Loucy (cell line): ENCODE measurements around the gene CEP104.

Experiments used
- H2AFZ ChIP-seq: fragments of 200-600 bp; sonication (generic); 2 replicates; pipeline ENCODE4 v1.6.0; 2016; ENCODE audit warnings: antibody characterized with exemption, mild to moderate bottlenecking, low read length, moderate library complexity
- H3F3A ChIP-seq: fragments of 200-600 bp; 2 replicates; pipeline ENCODE4 v1.6.0; 2016; ENCODE audit warnings: antibody characterized with exemption, low read depth, mild to moderate bottlenecking
- H3K27me3 ChIP-seq: fragments of 200-600 bp; sonication (generic); 2 replicates; pipeline ENCODE4 v1.6.1; 2014; ENCODE audit warnings: low read length, mild to moderate bottlenecking; ENCODE audit not compliant: insufficient read depth, poor library complexity, severe bottlenecking
- H3K36me3 ChIP-seq: fragments of 200-600 bp; sonication (generic); 2 replicates; pipeline ENCODE4 v1.6.1; 2016; ENCODE audit warnings: low read length; ENCODE audit not compliant: insufficient read depth
- H3K4me1 ChIP-seq: fragments of 200-600 bp; sonication (generic); 2 replicates; pipeline ENCODE4 v1.5.1; 2014; ENCODE audit warnings: low read length, mild to moderate bottlenecking; ENCODE audit not compliant: insufficient read depth, poor library complexity, severe bottlenecking
- H3K4me2 ChIP-seq: fragments of 200-600 bp; sonication (generic); 2 replicates; pipeline ENCODE4 v1.6.0; 2014; ENCODE audit warnings: antibody characterized with exemption, low read length, low read depth, mild to moderate bottlenecking; ENCODE audit not compliant: poor library complexity, severe bottlenecking
- H3K4me3 ChIP-seq: fragments of 200-600 bp; sonication (generic); 2 replicates; pipeline ENCODE4 v1.5.1; 2014; ENCODE audit warnings: low read length, mild to moderate bottlenecking, mixed read lengths; ENCODE audit not compliant: poor library complexity, severe bottlenecking
- H3K79me2 ChIP-seq: fragments of 200-600 bp; sonication (generic); 2 replicates; pipeline ENCODE4 v1.6.1; 2014; ENCODE audit warnings: low read length; ENCODE audit not compliant: insufficient read depth
- H3K9ac ChIP-seq: fragments of 200-600 bp; sonication (generic); 2 replicates; pipeline ENCODE4 v1.6.0; 2014; ENCODE audit warnings: mild to moderate bottlenecking, low read depth, low read length, moderate library complexity; ENCODE audit not compliant: poor library complexity, severe bottlenecking
- H3K9me2 ChIP-seq: fragments of 200-600 bp; sonication (generic); replicated peaks from 2 replicates; pipeline ENCODE4 v1.6.1; 2016; ENCODE audit warnings: low read depth, low read length, mixed read lengths
- H3K9me3 ChIP-seq: fragments of 200-600 bp; sonication (generic); 2 replicates; pipeline ENCODE4 v1.6.1; 2014; ENCODE audit warnings: mild to moderate bottlenecking, antibody characterized with exemption, low read length, low read depth; ENCODE audit not compliant: insufficient read depth
- H4K20me1 ChIP-seq: fragments of 200-600 bp; sonication (generic); 2 replicates; pipeline ENCODE4 v1.6.0; 2014; ENCODE audit warnings: antibody characterized with exemption, low read length, mild to moderate bottlenecking; ENCODE audit not compliant: insufficient read depth, poor library complexity, severe bottlenecking
- EZH2phosphoT487 ChIP-seq: fragments of 200-600 bp; IDR thresholded peaks from 2 replicates; pipeline ENCODE4 v1.6.1; 2018; ENCODE audit warnings: antibody characterized with exemption, mild to moderate bottlenecking, moderate library complexity, borderline replicate concordance
- TF ChIP-seq, protein P1 (sequence below): fragments of 200-600 bp; sonication (generic); conservative IDR thresholded peaks from 2 replicates; pipeline ENCODE4 v1.5.1; 2014; ENCODE audit warnings: mild to moderate bottlenecking, antibody characterized with exemption, low read length

CEP104 gene

DNA sequence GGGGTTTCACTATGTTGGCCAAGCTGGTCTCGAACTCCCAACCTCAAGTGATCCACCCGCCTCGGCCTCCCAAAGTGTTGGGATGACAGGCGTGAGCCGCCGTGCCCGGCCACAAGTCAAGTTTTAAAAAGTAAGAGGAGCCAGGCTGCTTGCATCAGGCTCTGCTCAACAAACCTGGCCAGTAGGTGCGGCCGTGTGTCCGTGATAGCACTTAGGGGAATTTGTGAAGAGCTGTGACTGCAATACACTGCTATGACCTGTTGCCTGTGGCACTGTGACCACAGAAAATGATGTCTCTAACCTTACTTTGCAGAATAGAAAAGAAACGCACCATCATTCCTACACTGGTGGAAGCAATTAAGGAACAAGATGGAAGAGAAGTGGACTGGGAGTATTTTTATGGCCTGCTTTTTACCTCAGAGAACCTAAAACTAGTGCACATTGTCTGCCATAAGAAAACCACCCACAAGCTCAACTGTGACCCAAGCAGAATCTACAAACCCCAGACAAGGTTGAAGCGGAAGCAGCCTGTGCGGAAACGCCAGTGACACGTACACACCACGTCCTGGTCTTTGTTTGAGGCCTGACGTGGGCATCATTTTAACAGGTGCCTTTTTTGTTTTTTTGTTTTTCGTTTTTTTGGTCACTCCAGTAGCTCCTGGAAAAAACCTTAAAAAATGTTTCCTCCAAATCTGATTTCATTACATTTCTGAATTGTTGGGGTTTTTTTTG, 26.3 kb upstream of the CEP104 start:
- Histone ChIP-seq H2AFZ (no peak overlapping the region), H3K27me3 (no peaks in the 10 kb centered on the region), H3K4me2 (no peak overlapping the region), H3K9me3 (peaks cover 6% of the 10 kb centered on the region; the same call in 1 of the 2 replicates), H3K9ac (no peak overlapping the region), H3K36me3 (peaks cover 31% of the 10 kb centered on the region; the same call in 1 of the 2 replicates), H3K79me2 (no peaks in the 10 kb centered on the region), H3K9me2 (no peaks in the 10 kb centered on the region), H4K20me1 (no peaks in the 10 kb centered on the region), H3K4me3 (no peak overlapping the region), H3F3A (no peaks in the 10 kb centered on the region), H3K4me1 (peaks cover 26% of the 10 kb centered on the region)
- TF ChIP-seq, protein P1, sequence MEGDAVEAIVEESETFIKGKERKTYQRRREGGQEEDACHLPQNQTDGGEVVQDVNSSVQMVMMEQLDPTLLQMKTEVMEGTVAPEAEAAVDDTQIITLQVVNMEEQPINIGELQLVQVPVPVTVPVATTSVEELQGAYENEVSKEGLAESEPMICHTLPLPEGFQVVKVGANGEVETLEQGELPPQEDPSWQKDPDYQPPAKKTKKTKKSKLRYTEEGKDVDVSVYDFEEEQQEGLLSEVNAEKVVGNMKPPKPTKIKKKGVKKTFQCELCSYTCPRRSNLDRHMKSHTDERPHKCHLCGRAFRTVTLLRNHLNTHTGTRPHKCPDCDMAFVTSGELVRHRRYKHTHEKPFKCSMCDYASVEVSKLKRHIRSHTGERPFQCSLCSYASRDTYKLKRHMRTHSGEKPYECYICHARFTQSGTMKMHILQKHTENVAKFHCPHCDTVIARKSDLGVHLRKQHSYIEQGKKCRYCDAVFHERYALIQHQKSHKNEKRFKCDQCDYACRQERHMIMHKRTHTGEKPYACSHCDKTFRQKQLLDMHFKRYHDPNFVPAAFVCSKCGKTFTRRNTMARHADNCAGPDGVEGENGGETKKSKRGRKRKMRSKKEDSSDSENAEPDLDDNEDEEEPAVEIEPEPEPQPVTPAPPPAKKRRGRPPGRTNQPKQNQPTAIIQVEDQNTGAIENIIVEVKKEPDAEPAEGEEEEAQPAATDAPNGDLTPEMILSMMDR: no peak
- no peak for TF ChIP-seq EZH2phosphoT487

GRCh38 chr1:3881193-3881480, 24.1 kb upstream of the CEP104 start:
- H3K4me1 ChIP-seq: peaks cover 26% of the 10 kb centered on the region
- peak overlapping the region; percentile 59 for H3K9ac ChIP-seq
- H3F3A ChIP-seq: no peaks in the 10 kb centered on the region
- peaks cover 15% of the 10 kb centered on the region; the same call in 1 of the 2 replicates for H3K36me3 ChIP-seq
- H3K79me2 ChIP-seq: no peaks in the 10 kb centered on the region
- TF ChIP-seq, protein P1: no peak
- TF ChIP-seq EZH2phosphoT487: no peak
- no peaks in the 10 kb centered on the region for H3K27me3 ChIP-seq
- H3K9me2 ChIP-seq: no peaks in the 10 kb centered on the region
- H3K4me3 ChIP-seq: peak overlapping the region; percentile 23
- peaks cover 6% of the 10 kb centered on the region; the same call in 1 of the 2 replicates for H3K9me3 ChIP-seq
- H3K4me2 ChIP-seq: peak overlapping the region; percentile 48
- no peak overlapping the region for H2AFZ ChIP-seq
- H4K20me1 ChIP-seq: no peaks in the 10 kb centered on the region

DNA sequence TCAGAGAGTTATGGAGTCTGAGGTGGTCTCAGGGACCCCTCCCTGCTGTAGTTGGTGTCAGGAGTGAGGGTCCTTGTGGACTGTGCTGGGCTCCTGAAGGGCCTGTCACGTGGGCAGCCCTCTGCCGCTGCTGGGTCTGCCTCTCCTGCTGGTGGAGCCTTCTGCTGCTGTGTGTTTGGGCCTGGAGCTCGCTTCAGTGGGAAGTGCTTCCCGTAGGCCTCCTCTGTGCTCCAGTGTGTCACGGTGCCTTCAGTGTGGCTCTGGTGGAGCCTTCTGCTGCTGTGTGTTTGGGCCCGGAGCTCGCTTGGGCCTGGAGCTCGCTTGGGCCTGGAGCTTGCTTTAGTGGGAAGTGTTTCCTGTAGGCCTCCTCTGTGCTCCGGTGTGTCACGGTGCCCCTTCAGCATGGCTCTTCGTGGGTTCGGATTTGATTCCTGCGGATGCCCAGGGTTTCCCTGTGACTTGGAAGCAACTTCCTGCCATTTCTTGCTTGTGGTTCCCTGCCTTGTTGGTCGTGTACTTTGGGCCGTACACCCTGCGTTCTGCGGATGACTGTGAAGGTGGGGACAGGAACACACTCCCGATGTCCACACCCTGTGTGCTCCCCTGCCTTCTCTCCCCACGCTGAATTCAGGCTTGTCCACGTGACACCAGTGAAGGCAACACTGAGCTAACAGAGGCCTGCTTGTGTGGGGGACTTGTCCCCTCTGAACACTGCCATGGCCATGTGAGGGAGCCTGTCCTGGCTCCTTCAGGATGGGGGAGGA, 23.6 kb upstream of the CEP104 start:
- H3K9me2 ChIP-seq: no peaks in the 10 kb centered on the region
- peak overlapping the region; percentile 23 for H3K4me3 ChIP-seq
- no peaks in the 10 kb centered on the region for H3K27me3 ChIP-seq
- TF ChIP-seq, protein P1: no peak
- TF ChIP-seq EZH2phosphoT487: no peak
- peak overlapping the region; percentile 48 for H3K4me2 ChIP-seq
- H4K20me1 ChIP-seq: no peaks in the 10 kb centered on the region
- H3K36me3 ChIP-seq: peaks cover 9% of the 10 kb centered on the region; the same call in 1 of the 2 replicates
- peaks cover 26% of the 10 kb centered on the region for H3K4me1 ChIP-seq
- H3F3A ChIP-seq: no peaks in the 10 kb centered on the region
- H3K9me3 ChIP-seq: peaks cover 6% of the 10 kb centered on the region; the same call in 1 of the 2 replicates
- no peaks in the 10 kb centered on the region for H3K79me2 ChIP-seq
- H2AFZ ChIP-seq: no peak overlapping the region
- peak overlapping the region; percentile 59 for H3K9ac ChIP-seq
